ENCODE measurements around the gene CEP131. TPM values are rescaled to one million over a fixed set of nuclear protein-coding genes. Genes with fewer than 3 reads are reported as not detected.

CEP131 gene
- total RNA-seq, 2 donors from 2014 or later, result 9.9 to 22.7 TPM

- H3K27me3 ChIP-seq, result no peaks in the 10 kb centered on the region
- TF ChIP-seq, protein P1, sequence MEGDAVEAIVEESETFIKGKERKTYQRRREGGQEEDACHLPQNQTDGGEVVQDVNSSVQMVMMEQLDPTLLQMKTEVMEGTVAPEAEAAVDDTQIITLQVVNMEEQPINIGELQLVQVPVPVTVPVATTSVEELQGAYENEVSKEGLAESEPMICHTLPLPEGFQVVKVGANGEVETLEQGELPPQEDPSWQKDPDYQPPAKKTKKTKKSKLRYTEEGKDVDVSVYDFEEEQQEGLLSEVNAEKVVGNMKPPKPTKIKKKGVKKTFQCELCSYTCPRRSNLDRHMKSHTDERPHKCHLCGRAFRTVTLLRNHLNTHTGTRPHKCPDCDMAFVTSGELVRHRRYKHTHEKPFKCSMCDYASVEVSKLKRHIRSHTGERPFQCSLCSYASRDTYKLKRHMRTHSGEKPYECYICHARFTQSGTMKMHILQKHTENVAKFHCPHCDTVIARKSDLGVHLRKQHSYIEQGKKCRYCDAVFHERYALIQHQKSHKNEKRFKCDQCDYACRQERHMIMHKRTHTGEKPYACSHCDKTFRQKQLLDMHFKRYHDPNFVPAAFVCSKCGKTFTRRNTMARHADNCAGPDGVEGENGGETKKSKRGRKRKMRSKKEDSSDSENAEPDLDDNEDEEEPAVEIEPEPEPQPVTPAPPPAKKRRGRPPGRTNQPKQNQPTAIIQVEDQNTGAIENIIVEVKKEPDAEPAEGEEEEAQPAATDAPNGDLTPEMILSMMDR (IDR thresholded peaks at IDR 0.05), result no peak
- TF ChIP-seq POLR2A (IDR thresholded peaks at IDR 0.05), result no peak
- no peak overlapping the region for H3K4me3 ChIP-seq
- ATAC-seq (no peak), DNase-seq (no peak)
- 81 to 82% methylated on average over 4 to 10 of the region's 10 CpGs for WGBS, 2 donors
- no peak overlapping the region for H3K27ac ChIP-seq
- intact Hi-C loops (cut with DNase I), result no loop called here
- H3K36me3 ChIP-seq (replicated peaks in 1 of 2; ENCODE audit: insufficient read depth in 1 of 2, low read depth in 2 of 2), result no peaks in the 10 kb centered on the region
- H3K4me1 ChIP-seq, result peaks cover 32% of the 10 kb centered on the region
- no peaks in the 10 kb centered on the region for H3K9me3 ChIP-seq
Observed at GRCh38 chr17:81241203-81241602, 18.4 kb upstream of the CEP131 start.

GRCh38 chr17:81240761-81241160 is 18.0 kb upstream of the CEP131 start:
- Histone ChIP-seq H3K27me3 (no peaks in the 10 kb centered on the region), H3K4me1 (peaks cover 32% of the 10 kb centered on the region), H3K36me3 (replicated peaks in 1 of 2; ENCODE audit: insufficient read depth in 1 of 2, low read depth in 2 of 2) (no peaks in the 10 kb centered on the region), H3K9me3 (no peaks in the 10 kb centered on the region), H3K4me3 (no peak overlapping the region), H3K27ac (no peak overlapping the region)
- TF ChIP-seq POLR2A (IDR thresholded peaks at IDR 0.05), result no peak
- TF ChIP-seq, protein P1 (IDR thresholded peaks at IDR 0.05), result no peak
- no peak for DNase-seq
- no peak for ATAC-seq
- intact Hi-C loops (cut with DNase I), result no loop called here
- 54 to 65% methylated on average over 8 of the region's 8 CpGs for WGBS, 2 donors

- Histone ChIP-seq H3K4me1 (peaks cover 32% of the 10 kb centered on the region), H3K27ac (peak overlapping the region; percentile 46 to 86 (median 76)), H3K4me3 (peak overlapping the region; percentile 85 to 87), H3K9me3 (no peaks in the 10 kb centered on the region), H3K36me3 (replicated peaks in 1 of 2; ENCODE audit: insufficient read depth in 1 of 2, low read depth in 2 of 2) (no peaks in the 10 kb centered on the region), H3K27me3 (no peaks in the 10 kb centered on the region)
- intact Hi-C loops (cut with DNase I), result loop anchor here (10.0 kb wide), 1 partner anchor 95 kb away; no protein-coding TSS in a partner anchor
- TF ChIP-seq, protein P1 (IDR thresholded peaks at IDR 0.05), result no peak
- TF ChIP-seq POLR2A (IDR thresholded peaks at IDR 0.05), result no peak
- DNase-seq (peak in 2 of 4 donors; percentile 25 to 30), ATAC-seq (no peak)
- WGBS, 2 donors, result 14 to 27% methylated on average over 14 to 37 of the region's 37 CpGs
Observed at GRCh38 chr17:81239714-81240555, 17.2 kb upstream of the CEP131 start.

GRCh38 chr17:81238815-81239713 is 16.3 kb upstream of the CEP131 start, which contains the start of the genes NDUFAF8 and TEPSIN:
TSS of gene NDUFAF8 (plus strand) at chr17:81239318. CDS start at chr17:81239364, 46 bp downstream.
TSS of gene TEPSIN (minus strand) at chr17:81239055. CDS start at chr17:81239033, 22 bp downstream.
- H3K4me1 ChIP-seq, result peaks cover 32% of the 10 kb centered on the region
- no peaks in the 10 kb centered on the region for H3K9me3 ChIP-seq
- intact Hi-C loops (cut with DNase I), result loop anchor here (10.0 kb wide), 1 partner anchor 94 kb away; no protein-coding TSS in a partner anchor
- peak within 1 kb of the TSS; percentile 46 to 86 (median 76) for H3K27ac ChIP-seq
- DNase-seq, result peak; percentile 97 to 99 (median 99)
- peak within 1 kb of the TSS; percentile 85 to 87 for H3K4me3 ChIP-seq
- ATAC-seq, result peak; percentile 98
- no peaks in the 10 kb centered on the region for H3K27me3 ChIP-seq
- peak in 2 of 3 donors; percentile 68 to 76 for TF ChIP-seq POLR2A (IDR thresholded peaks at IDR 0.05)
- TF ChIP-seq, protein P1 (IDR thresholded peaks at IDR 0.05), result peak in 2 of 7 experiments; percentile 8 to 26
- H3K36me3 ChIP-seq (replicated peaks in 1 of 2; ENCODE audit: insufficient read depth in 1 of 2, low read depth in 2 of 2), result no peaks in the 10 kb centered on the region
- WGBS, 2 donors, result 0 to 1% methylated on average over 24 to 75 of the region's 100 CpGs

Measured in body of pancreas (tissue), 4 donors.